Heart left ventricle (tissue), 16 donors: Measurements from ENCODE around the gene COL20A1. TPM values are rescaled to one million over a fixed set of nuclear protein-coding genes. Genes with fewer than 3 reads are reported as not detected.

Experiments
- ATAC-seq, 4 donors: fragments of 200-7000 bp; cut with Tn5 transposase; one replicate each; pipeline ENCODE4 v1.9.1; 2020 to 2022; ENCODE audit warnings: moderate library complexity in 4 of 4, mild to moderate bottlenecking in 3 of 4, moderate number of reproducible peaks in 1 of 4
- DNase-seq, 5 donors: peaks; one replicate each; pipeline ENCODE4 v3.0.0-alpha.2; 2020
- H3K27ac ChIP-seq, 12 donors: fragments of 200-600 bp; sonication (generic) in 4 of 12; one replicate each; pipeline versions ENCODE4 v1.5.0 to v1.8.0; 2016 to 2022; ENCODE audit warnings: mild to moderate bottlenecking in 2 of 12
- H3K27me3 ChIP-seq, 9 donors: fragments of 200-600 bp; sonication (generic) in 2 of 9; one replicate each; pipeline versions ENCODE4 v1.5.1 to v1.8.0; 2016 to 2022; ENCODE audit warnings: mild to moderate bottlenecking in 3 of 9
- H3K36me3 ChIP-seq, 9 donors: fragments of 200-600 bp; sonication (generic) in 2 of 9; one replicate each; pipeline versions ENCODE4 v1.5.0 to v1.8.0; 2018 to 2022; ENCODE audit warnings: mild to moderate bottlenecking in 2 of 9
- H3K4me1 ChIP-seq, 12 donors: fragments of 200-600 bp; sonication (generic) in 4 of 12; one replicate each; pipeline versions ENCODE4 v1.5.0 to v1.8.0; 2016 to 2022; ENCODE audit warnings: mild to moderate bottlenecking in 3 of 12
- H3K4me3 ChIP-seq, 12 donors: fragments of 200-600 bp; sonication (generic) in 4 of 12; one replicate each; pipeline versions ENCODE4 v1.5.0 to v1.8.0; 2017 to 2022; ENCODE audit warnings: mild to moderate bottlenecking in 9 of 12, moderate library complexity in 4 of 12
- H3K9me3 ChIP-seq, 12 donors: fragments of 200-600 bp; sonication (generic) in 4 of 12; one replicate each; pipeline versions ENCODE4 v1.5.0 to v1.8.0; 2016 to 2022; ENCODE audit warnings: mild to moderate bottlenecking in 1 of 12
- CTCF ChIP-seq, 12 donors: fragments of 200-600 bp; sonication (generic) in 4 of 12; IDR thresholded peaks; one replicate each; pipeline versions ENCODE4 v1.5.0 to v1.8.0; 2018 to 2022; ENCODE audit warnings: antibody characterized with exemption in 12 of 12, mild to moderate bottlenecking in 5 of 12
- POLR2A ChIP-seq, 2 donors: fragments of 450-650 bp; IDR thresholded peaks; one replicate each; pipeline ENCODE4 v1.6.1; 2017; ENCODE audit warnings: antibody characterized with exemption in 2 of 2, mild to moderate bottlenecking in 2 of 2, moderate library complexity in 2 of 2
- WGBS, 4 donors: extraction: QIAGEN DNeasy Blood & Tissue Kit in 2 of 4; methylation state at CpG; one replicate each; pipeline versions ENCODE4 v1.1.5 to v1.1.7; 2013 to 2018; 5-methylcytosine and 5-hydroxymethylcytosine counted together
- intact Hi-C, 10 donors: fragments of 100-400 bp; cut with DNase I; formaldehyde crosslinking; loops; one replicate each; pipeline versions ENCODE4 v1.11.1 to v1.14.2; 2022
- polyA plus RNA-seq, 2 donors: library from polyadenylated mRNA; stranded (reverse); fragments of 200-250 nt; gene quantifications; one replicate each; pipeline ENCODE4 v1.2.3, GENCODE V29; 2013
- total RNA-seq, 9 donors: library from RNA; depleted of rRNA in 2 of 9; stranded (reverse); fragments of >200 nt in 2 of 9; fragmentation: NEBNext Ultra II Directional in 3 of 9; extraction: Animal tissue kit (Norgen Biotek cat#: 25700) in 3 of 9; gene quantifications; one replicate each; pipeline versions ENCODE4 v1.1.0 to v1.2.4, GENCODE V29; 2016 to 2023
- donor health status: ischemic (EF 13 %, LVEDD 7.1; RV severe dilation, severe dysfunction).
- donor health status: healthy with polysubstance abuse.
- donor health status: DM: no; HTN: yes; CAD: no.
- donor health status: DM: no; HTN: no; CAD: no.
- donor health status: ischemic (EF 25% LVEDD 6.9; RV normal size, moderate dysfunction).
- donor health status: ischemic (EF 25% LVEDD 5.7; RV mildly dilated, moderate dysfunction).
- donor health status: healthy.
- donor health status: DM: yes; HTN: yes; CAD: no.
- donor health status: ischemic (EF 35%, LVEDD 5.7; RV mildly dilated, moderate dysfunction).
- donor health status: nonischemic (EF 11% LVEDD 7.7; RV severe dilation, severe dysfunction).
- donor health status: DM: yes; HTN: yes; CAD: no.
- donor health status: PGD.
- donor health status: ischemic (EF 29% LVEDD 5.4; RV normal size, mild dysfunction).
- donor health status: nonischemic (EF 23%, LVEDD 6.1; RV moderate dilation, normal function).

Gene COL20A1
- total and polyA plus RNA-seq, 11 donors = not detected

- no peak overlapping the region for H3K27ac ChIP-seq
- ATAC-seq = no peak
- no peak overlapping the region for H3K4me3 ChIP-seq
- 85 to 91% (median 87%) methylated on average over 15 to 20 of the region's 20 CpGs for WGBS, 4 donors
- intact Hi-C loops = no loop called here
- peak in 2 of 5 donors; percentile 21 to 56 for DNase-seq
- no peaks in the 10 kb centered on the region for H3K4me1 ChIP-seq
- TF ChIP-seq POLR2A (IDR thresholded peaks at IDR 0.05) (no peak), CTCF (IDR thresholded peaks at IDR 0.05) (no peak)
- H3K27me3 ChIP-seq = peaks cover 0 to 17% (median 0%) of the 10 kb centered on the region in 9 donors
- no peaks in the 10 kb centered on the region for H3K36me3 ChIP-seq
- H3K9me3 ChIP-seq = peaks cover 0 to 8% (median 0%) of the 10 kb centered on the region in 12 donors
Observed at GRCh38 chr20:63328026-63328700, 35.2 kb downstream of the COL20A1 start.

GRCh38 chr20:63328718-63329275 is 35.8 kb downstream of the COL20A1 start:
- Histone ChIP-seq H3K9me3 (peaks cover 0 to 8% (median 0%) of the 10 kb centered on the region in 12 donors), H3K4me3 (no peak overlapping the region), H3K4me1 (no peaks in the 10 kb centered on the region), H3K36me3 (no peaks in the 10 kb centered on the region), H3K27me3 (peaks cover 0 to 23% (median 0%) of the 10 kb centered on the region in 9 donors), H3K27ac (no peak overlapping the region)
- intact Hi-C loops = no loop called here
- no peak for ATAC-seq
- WGBS, 4 donors = 70 to 88% (median 72%) methylated on average over 16 to 21 of the region's 21 CpGs
- peak in 2 of 5 donors; percentile 15 to 51 for DNase-seq
- TF ChIP-seq CTCF (IDR thresholded peaks at IDR 0.05) = no peak

- TF ChIP-seq POLR2A (IDR thresholded peaks at IDR 0.05) = no peak
- TF ChIP-seq CTCF (IDR thresholded peaks at IDR 0.05) = no peak
- Histone ChIP-seq H3K4me1 (no peaks in the 10 kb centered on the region), H3K27ac (no peak overlapping the region), H3K36me3 (no peaks in the 10 kb centered on the region), H3K27me3 (peaks cover 0 to 30% (median 0%) of the 10 kb centered on the region in 9 donors), H3K4me3 (no peak overlapping the region), H3K9me3 (peaks cover 0 to 8% (median 0%) of the 10 kb centered on the region in 12 donors)
- DNase-seq (peak in 1 of 5 donors; percentile 51), ATAC-seq (no peak)
- intact Hi-C loops = no loop called here
- WGBS, 4 donors = 88 to 92% (median 88%) methylated on average over 12 to 18 of the region's 18 CpGs
Observed at GRCh38 chr20:63329331-63330083, 36.5 kb downstream of the COL20A1 start.
